GM19468 (cell line): ENCODE data around the gene SARS2.

Experiments used
- ATAC-seq: cut with Tn5 transposase; IDR thresholded peaks from one replicate; pipeline ENCODE4 v1.9.1; 2021; ENCODE audit warnings: mild to moderate bottlenecking, moderate library complexity, moderate number of reproducible peaks; ENCODE audit not compliant: unreplicated experiment; ENCODE audit errors: extremely low read depth

SARS2 gene

DNA sequence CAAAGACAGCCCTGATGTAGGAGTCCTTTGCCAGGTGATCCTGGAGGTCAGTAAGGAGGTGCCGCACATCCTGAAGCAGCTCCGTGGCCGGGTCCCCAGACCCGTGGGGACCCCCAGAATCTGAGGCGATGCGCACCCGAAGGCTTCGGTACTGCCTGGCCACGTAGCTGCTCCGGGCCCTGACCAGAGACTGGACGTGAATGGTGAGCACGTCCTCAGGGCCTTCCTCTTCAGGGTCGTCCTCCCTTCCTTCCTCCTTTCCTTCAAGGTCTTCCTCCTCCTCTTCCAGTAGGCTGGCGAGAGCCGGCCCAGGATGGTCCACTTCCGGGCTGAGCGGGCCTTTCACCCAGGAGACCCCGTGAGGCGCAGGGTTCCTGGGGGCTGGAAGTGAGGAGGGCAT, 60.0 kb downstream of the SARS2 start:
- no peak for ATAC-seq

GRCh38 chr19:38869836-38870607, 60.5 kb downstream of the SARS2 start:
- no peak for ATAC-seq

DNA sequence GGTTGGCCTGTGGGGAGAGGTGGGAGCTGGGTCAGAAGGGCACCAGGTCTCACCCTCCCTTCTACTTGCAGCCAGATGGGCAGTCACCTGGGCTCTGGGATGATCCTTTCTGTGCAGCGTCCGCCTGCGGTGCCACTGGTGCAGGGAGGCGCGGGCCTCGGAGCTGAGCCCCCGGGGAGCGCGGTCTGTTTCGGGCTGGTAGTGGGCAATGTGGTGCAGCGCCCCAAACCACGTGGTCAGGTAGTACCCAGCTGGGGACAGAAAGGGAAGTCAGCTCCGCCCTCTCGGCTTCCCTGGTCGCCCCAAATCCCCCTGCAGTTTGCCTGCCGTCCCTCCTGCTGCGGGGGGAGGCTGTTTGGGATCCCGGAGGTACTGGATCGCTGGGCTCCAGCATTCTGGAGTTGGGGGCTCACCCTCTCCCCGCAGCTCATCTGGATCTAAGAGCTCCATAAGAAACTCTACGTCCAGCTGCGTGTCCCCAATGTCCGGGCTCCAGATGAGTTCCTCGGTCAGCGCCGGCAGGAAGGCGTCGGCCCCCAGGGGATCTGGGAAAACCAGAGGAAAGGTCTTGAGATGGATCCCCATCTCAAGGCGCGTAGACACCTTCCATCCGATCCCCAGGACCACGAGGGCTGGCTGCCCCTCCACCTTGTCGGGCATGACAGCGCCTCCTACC, 61.3 kb downstream of the SARS2 start:
- ATAC-seq, result no peak

DNA sequence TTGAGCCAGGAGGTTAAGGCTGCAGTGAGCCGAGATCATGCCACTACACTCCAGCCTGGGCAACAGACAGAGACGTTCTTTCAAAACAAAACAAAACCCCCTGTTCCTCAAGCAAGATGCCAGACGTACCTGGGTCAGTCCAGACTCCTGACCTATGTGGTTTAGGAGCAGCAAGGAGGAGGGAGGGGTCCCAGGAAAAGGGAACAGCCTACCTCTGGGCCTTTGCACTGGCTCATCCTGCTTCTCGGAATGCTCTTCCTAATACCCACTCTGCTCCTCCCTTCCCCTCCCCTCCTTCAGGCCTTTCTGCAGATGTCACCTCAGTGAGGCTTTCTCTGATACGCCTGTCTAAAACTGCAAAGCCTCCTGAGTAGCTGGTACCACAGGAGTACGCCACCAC, 62.0 kb downstream of the SARS2 start:
- no peak for ATAC-seq

GRCh38 chr19:38867171-38867780, 63.3 kb downstream of the SARS2 start:
- no peak for ATAC-seq
